ENCODE measurements around the gene SLC18A2.
A peak's percentile ranks its signal among the peaks of the same experiment; 100 is the strongest.
"Not testable (repeated sequence)": the region's sequence is repeated elsewhere in the genome, so short reads cannot be mapped to it uniquely, and the experiment has no call there.

SLC18A2 gene

DNA sequence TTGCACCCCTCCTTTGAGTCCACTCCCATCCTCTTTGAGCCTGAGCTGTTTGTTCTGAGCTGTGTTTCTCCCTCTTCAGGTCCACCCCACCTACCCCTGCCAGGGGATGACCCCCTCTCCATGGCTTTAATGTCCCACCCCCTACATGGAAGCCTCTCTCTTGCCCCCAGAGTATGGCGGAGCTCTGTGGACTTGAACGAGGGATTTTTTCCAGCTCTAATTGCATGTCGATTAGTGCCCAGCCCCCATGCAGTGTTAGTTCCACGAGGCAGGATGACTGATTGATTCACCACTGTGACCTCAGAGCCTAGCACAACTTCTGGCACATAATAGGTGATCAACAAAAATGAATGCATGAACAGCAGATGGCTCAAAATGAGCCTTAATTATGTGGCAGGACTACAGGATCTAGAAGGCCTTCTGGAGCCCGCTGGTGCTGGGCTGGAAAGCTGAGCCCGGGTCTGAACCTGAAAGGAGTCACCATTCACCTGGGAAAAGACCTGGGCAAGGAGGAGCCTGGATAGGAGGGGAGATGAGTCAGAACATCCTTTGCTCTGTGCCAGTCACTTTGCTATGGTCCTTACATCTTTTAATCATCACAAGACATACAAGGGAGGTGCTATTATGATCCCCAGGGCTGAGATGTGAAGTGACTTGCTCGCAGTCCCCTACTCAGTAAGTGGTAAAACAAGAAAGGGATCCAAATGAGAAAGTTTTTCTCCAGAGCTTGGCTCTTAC, 17.1 kb upstream of the SLC18A2 start:
- no peak overlapping the region for H3K4me3 Mint-ChIP-seq
- no peaks in the 10 kb centered on the region for H3K4me1 Mint-ChIP-seq
- no peaks in the 10 kb centered on the region for H3K9me3 Mint-ChIP-seq
- no peak overlapping the region for H3K27ac Mint-ChIP-seq
- peaks cover 7% of the 10 kb centered on the region for H3K27me3 Mint-ChIP-seq
- H3K36me3 Mint-ChIP-seq: no peaks in the 10 kb centered on the region

DNA sequence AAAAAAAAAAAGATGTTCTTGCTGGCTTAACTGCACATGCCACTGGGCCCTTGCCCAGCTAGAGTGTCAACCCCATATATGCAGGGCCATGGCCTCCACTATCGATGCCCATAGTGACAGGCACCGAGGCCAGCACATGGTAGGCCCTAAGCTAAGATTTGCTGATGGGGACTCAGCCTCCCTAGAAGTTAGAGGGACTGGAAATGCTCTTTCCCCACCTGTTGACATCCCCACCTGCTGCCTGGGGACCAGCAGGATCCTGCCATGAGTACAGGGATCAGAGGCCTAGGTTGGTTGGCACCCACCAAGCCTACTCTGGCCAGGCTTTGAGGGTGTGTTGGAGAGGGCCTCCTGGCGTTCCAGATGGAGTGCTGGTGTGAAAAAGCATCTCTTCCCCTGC, 16.0 kb upstream of the SLC18A2 start:
- Mint-ChIP-seq H3K36me3 (no peaks in the 10 kb centered on the region), H3K4me1 (no peaks in the 10 kb centered on the region), H3K27ac (no peak overlapping the region)

DNA sequence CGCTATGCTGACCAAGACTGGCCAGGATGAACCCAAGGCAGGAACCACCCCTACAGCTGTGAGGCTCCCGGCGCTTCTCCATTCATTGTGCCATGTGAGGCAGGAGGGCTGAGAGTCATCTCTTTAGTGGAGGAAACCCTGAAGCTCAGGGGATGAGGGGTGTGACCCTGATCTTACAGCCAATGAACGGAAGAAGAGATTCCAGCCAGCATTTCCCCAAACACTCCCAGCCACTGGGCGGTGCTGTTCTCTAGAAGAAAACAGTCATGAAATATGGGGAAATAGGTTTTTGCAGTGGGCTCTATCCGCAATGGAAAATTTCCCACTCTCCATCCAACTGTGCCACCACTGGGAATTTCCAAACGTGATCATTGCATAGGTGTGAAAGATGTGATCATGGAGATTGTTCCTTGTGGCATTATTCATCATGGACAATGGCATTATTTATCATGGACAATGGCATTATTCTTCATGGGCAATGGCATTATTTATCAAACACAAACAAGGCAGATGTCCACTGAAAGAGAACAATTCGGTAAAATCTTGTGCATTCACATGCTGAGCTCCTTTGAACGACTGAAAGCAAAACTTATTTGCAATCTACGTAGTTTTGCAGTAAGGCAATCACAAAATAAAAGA, 14.0 kb upstream of the SLC18A2 start:
- no peak overlapping the region for H3K4me3 Mint-ChIP-seq
- peaks cover 28% of the 10 kb centered on the region for H3K27me3 Mint-ChIP-seq
- no peaks in the 10 kb centered on the region for H3K9me3 Mint-ChIP-seq
- no peak overlapping the region for H3K27ac Mint-ChIP-seq
- no peaks in the 10 kb centered on the region for H3K36me3 Mint-ChIP-seq
- no peaks in the 10 kb centered on the region for H3K4me1 Mint-ChIP-seq

More for the DNA sequence above, 16.0 kb upstream of the SLC18A2 start:
- H3K9me3 Mint-ChIP-seq: no peaks in the 10 kb centered on the region
- no peak overlapping the region for H3K4me3 Mint-ChIP-seq
- H3K27me3 Mint-ChIP-seq: peaks cover 14% of the 10 kb centered on the region

DNA sequence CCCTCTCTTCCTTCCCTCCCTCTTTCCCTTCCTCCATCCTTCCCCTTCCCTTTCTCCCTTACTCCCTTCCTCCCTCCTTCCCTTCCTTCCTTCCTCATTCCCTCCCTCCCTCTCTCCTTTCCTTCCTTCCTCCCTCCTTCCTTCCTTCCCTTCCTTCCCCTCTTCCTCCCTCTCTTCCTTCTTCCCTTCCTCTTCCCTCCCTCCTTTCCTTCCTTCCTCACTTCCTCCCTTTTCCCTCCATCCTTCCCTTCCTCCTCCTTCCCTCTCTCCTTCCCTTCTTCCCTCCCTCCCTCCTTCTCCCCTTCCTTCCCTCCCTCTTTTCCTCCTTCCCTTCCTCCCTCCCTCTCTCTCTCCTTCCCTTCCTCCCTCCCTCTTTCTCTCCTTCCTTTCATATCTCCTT, 12.7 kb upstream of the SLC18A2 start:
- H3K36me3 Mint-ChIP-seq: no peaks in the 10 kb centered on the region
- no peak overlapping the region for H3K4me3 Mint-ChIP-seq
- H3K4me1 Mint-ChIP-seq: no peaks in the 10 kb centered on the region
- H3K9me3 Mint-ChIP-seq: no peaks in the 10 kb centered on the region
- peaks cover 33% of the 10 kb centered on the region for H3K27me3 Mint-ChIP-seq
- H3K27ac Mint-ChIP-seq: no peak overlapping the region

DNA sequence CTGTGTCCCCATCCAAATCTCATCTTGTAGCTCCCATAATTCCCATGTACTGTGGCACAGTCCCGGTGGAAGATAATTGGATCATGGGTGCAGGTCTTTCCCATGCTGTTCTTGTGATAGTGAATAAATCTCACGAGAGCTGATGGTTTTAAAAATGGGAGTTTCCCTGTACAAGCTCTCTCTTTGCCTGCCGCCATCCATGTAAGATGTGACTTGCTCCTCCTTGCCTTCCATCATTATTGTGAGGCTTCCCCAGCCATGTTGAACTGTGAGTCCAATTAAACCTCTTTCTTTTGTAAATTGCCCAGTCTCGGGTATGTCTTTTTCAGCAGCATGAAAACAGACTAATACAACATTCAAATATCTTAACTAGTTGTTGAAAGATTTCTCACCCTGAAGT, 10.8 kb upstream of the SLC18A2 start:
- H3K36me3 Mint-ChIP-seq, H3K9me3 Mint-ChIP-seq, H3K27ac Mint-ChIP-seq, H3K4me1 Mint-ChIP-seq, H3K4me3 Mint-ChIP-seq: not testable (repeated sequence)
- H3K27me3 Mint-ChIP-seq: peaks cover 35% of the 10 kb centered on the region

DNA sequence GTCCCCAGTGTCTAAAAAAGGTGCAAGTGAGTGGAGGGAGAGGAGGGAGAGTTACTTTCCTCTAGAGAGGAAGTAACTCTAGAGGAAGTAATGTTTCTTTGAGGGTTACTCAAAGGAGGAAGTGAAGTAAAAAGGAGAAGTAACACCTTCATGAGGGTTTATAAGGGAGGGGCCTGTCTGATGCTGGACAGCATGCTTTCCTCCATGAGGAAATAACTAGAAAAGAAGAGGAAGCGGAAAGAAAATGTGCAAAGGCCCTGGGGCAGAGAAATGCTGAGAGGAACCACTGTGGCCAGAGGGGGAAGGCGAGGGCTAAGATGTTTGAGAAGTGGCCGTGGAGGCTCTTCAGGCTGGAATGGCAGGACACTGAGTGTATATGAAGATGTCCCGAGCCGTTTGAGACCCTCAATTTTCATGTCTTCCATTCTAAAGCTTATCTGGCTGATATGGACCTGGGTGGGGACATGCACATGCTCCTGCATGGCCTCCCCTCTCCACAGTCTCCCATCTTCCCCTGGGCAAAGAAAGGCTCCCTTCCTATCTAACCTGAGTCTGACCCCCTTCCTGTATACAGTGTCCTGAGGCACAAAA, 3.4 kb upstream of the SLC18A2 start:
- H3K4me3 Mint-ChIP-seq: no peak overlapping the region
- H3K4me1 Mint-ChIP-seq: peaks cover 6% of the 10 kb centered on the region
- H3K27ac Mint-ChIP-seq: no peak overlapping the region
- no peaks in the 10 kb centered on the region for H3K9me3 Mint-ChIP-seq
- H3K36me3 Mint-ChIP-seq: no peaks in the 10 kb centered on the region
- H3K27me3 Mint-ChIP-seq: peaks cover 19% of the 10 kb centered on the region

DNA sequence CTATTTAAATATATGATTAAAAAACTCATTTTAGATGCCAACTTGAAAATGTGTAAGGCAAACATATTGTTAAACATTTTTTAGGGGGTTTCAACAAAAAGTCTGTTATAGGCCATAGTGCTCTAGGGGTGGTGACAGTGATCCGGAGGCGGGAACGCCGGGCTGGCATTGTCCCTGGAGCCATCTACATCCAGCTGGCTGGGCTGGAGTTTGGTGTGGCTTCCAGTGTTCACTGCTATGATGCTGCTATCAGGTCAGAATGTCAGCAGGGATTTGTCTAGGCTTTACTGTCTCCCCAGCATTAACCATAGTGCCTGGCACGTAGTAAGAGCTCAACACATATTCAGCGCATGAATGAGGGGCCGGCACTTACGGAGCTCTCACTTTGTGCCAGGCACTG, 1.9 kb upstream of the SLC18A2 start:
- Mint-ChIP-seq H3K4me1 (peaks cover 7% of the 10 kb centered on the region), H3K9me3 (no peaks in the 10 kb centered on the region), H3K27ac (no peak overlapping the region), H3K36me3 (no peaks in the 10 kb centered on the region), H3K4me3 (no peak overlapping the region), H3K27me3 (peaks cover 24% of the 10 kb centered on the region)

DNA sequence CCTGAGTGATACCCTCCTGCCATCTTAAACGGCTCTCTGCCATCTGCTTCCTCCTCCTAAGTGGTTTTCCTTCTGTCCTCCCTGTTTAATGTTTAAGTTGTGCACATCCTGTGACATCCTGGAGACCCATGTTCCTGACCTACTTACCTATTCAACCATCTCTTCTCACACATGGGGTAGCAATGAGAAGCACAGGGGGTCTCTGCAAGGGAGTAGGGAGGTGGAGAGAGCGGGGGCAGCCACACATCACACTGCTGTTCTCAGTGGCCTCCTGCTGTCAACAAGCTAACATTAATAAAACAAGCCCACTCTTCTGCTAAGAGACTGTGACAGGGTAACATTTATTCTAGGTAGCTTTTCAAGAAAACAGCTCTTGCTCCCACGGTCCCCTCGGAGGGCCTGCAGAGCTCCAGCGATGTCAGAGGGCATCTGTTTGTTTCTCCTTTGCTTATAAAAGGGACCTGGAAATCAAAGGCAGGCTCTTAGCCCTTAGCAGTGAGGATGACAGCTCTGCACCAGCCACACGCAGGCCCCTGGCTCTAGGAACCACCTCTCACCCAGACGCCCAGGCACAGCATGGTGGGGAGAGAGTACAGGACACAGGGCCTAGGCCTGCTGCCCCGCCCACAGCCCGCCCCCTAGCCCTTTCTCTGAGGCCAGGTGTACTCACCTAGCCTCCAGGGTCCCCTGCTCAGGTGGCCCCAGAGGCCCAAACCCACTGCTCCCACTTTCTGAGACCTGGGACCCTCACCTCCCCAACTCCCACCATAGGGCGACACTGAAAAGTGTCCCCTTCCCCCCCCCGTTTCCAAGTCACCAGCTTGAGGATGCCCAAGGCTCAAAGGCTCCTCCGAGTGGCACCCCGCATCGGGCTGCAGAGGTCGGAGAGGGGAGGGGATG, 943 bp upstream of the SLC18A2 start:
- Mint-ChIP-seq H3K4me3 (no peak overlapping the region), H3K9me3 (no peaks in the 10 kb centered on the region), H3K27ac (no peak overlapping the region), H3K27me3 (peaks cover 23% of the 10 kb centered on the region), H3K36me3 (no peaks in the 10 kb centered on the region), H3K4me1 (peaks cover 7% of the 10 kb centered on the region)

DNA sequence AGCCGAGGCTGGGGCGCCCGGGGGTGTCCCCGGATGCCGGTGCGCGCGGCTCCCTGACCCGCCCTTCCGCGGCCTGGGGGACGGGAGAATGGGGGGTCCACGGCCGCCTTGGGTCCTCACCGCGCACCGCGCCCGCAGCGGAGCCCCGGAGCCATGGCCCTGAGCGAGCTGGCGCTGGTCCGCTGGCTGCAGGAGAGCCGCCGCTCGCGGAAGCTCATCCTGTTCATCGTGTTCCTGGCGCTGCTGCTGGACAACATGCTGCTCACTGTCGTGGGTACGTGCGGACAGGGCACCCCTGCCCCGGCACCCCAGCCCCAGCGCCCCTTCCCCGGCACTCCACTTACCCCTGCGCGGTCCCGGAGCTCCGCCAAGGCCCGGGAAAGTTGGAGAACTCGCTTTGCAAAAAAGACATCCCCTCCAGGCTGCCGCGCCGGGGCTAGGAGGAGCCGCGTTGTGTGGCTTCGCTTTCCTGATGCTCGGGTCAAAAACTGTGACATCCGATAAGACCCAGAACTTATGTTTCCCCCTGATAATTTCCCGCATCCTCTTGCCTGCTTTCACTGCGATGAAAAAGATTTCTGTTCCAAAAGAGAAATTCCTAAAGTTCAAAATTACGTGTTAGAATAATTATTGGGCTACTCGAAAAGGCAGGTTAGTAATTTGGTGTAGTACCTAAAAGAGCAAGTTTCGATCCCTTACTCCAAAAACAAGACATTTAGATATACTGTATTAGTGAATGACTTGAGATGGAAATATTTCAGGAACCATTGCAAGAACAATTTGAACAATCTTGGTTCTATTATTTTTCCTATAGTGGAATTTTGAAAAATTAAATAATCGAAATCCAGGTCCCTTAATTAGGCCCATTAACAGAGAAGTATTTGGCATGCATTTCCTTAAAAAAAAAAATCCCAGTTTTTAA, 888 bp downstream of the SLC18A2 start:
- H3K4me3 Mint-ChIP-seq: peak overlapping the region; percentile 54
- no peak overlapping the region for H3K27ac Mint-ChIP-seq

DNA sequence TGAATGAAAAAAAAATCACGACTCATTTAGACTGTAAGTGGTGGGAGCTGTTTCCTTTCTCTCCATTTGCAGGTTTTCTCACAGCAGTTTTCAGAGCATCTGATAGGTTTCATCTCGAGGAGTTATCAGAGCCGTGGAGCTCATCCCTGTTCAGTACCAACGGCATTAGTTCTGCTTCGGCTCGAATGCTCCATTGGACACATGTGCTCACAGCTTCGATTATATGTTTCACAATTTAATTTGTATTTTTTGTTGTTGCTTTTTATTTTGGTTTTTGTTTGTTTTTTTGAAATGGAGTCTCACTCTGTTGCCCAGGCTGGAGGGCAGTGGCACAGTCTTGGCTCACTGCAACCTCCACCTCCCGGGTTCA, 1.5 kb downstream of the SLC18A2 start:
- Mint-ChIP-seq H3K36me3 (no peaks in the 10 kb centered on the region), H3K27ac (no peak overlapping the region), H3K4me1 (peaks cover 12% of the 10 kb centered on the region), H3K27me3 (peaks cover 24% of the 10 kb centered on the region), H3K9me3 (no peaks in the 10 kb centered on the region), H3K4me3 (no peak overlapping the region)

More for the DNA sequence above, 888 bp downstream of the SLC18A2 start:
- Mint-ChIP-seq H3K9me3 (no peaks in the 10 kb centered on the region), H3K27me3 (peaks cover 23% of the 10 kb centered on the region), H3K36me3 (no peaks in the 10 kb centered on the region), H3K4me1 (peaks cover 7% of the 10 kb centered on the region)

DNA sequence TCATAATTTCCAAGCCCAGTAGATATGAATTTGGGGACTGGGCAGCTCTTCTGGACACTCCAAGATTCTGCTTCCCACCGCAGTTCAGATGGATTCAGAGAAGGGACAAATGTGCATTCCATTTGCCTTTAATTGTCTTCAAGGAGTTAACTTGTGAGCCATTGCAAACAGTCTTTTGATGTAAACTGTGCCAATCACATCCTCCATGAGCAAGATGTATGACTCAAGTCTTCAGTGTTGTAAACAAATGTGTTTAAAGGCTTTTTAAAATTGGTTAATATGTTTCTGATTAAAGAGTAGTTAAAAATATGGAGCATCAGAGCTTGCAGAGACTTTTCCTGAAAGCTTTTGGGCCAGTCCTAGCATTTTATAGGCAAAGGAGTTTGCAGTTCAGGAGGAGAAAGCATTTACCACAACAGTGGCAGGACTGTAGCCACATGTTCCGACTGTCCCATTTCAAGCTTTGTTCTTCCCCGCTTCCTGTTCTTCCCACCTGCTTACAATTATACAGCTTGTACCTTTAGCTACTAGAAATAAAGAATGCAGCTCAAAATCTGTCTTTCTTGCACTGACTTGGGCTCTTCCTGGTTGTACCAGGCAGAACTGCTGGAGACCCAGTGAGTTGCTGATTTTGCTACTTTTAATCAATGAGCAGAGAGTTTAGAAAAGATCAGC, 6.2 kb downstream of the SLC18A2 start:
- no peaks in the 10 kb centered on the region for H3K36me3 Mint-ChIP-seq
- no peak overlapping the region for H3K4me3 Mint-ChIP-seq
- H3K27me3 Mint-ChIP-seq: peaks cover 21% of the 10 kb centered on the region
- H3K4me1 Mint-ChIP-seq: peaks cover 9% of the 10 kb centered on the region
- no peak overlapping the region for H3K27ac Mint-ChIP-seq
- no peaks in the 10 kb centered on the region for H3K9me3 Mint-ChIP-seq

DNA sequence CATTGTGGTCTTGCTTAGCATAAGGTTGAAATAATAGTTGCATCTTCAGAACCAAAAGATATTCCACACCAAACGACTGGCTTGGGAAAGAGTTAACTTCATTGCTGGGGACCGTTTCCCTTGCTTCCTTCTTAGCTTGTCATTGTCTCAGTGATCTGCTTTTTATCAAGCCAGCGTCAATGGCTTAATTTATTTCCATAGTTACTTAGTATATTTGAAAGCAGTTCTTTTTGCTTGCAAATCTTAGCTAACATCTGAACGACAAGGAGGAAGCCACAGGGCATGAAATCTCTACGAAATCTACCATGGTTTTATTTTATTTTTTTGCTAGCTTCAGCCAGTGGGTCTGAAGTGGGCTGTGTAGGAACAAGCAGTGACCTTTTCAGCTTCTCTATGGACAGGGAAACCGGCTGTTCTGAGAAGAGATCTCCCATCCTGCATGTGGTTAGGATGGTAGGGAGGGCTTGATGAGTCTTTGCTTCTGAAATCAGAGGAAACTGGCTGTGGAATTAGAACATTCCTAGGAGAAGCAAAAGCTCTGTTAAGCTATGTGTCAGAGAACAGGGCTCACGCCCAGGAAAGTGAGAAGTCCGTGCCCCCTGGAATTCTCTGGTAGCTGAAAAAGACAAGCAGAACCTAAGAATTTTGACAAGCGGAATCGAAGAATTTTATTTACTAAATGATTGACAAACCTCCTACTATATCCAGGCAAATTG, 8.0 kb downstream of the SLC18A2 start:
- Mint-ChIP-seq H3K27me3 (peaks cover 13% of the 10 kb centered on the region), H3K9me3 (no peaks in the 10 kb centered on the region), H3K36me3 (no peaks in the 10 kb centered on the region), H3K4me3 (no peak overlapping the region), H3K27ac (no peak overlapping the region), H3K4me1 (peaks cover 5% of the 10 kb centered on the region)

DNA sequence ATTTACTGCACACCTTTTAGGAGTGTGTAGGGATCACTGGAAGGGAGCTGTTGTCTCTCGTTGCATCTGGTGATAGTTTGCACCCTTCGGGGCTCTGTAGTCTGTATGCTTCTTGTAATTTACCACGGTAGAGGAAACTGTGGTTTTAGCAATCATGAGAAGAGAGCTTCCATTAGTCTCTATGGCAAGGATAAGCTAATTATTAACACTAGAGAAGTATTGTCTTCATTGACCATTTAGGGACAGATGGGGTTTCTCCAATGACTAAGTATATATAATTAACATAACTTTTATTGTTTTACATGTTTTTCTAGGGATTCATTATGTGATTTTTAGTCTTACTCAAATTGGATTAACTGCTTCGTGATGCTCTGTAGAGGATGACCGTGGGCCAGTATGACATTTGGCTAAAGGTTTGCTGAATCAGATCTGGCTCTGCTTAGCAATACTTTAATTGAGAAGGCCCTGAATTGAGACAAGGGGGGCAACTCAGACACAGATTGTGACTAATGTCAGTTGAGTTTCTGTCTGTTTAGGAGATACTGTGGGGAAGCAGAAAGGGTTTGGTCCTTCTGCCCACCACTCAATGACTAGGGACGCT, 8.7 kb downstream of the SLC18A2 start:
- Mint-ChIP-seq H3K36me3 (no peaks in the 10 kb centered on the region), H3K4me1 (peaks cover 5% of the 10 kb centered on the region), H3K4me3 (no peak overlapping the region), H3K9me3 (no peaks in the 10 kb centered on the region), H3K27me3 (peaks cover 11% of the 10 kb centered on the region), H3K27ac (no peak overlapping the region)

DNA sequence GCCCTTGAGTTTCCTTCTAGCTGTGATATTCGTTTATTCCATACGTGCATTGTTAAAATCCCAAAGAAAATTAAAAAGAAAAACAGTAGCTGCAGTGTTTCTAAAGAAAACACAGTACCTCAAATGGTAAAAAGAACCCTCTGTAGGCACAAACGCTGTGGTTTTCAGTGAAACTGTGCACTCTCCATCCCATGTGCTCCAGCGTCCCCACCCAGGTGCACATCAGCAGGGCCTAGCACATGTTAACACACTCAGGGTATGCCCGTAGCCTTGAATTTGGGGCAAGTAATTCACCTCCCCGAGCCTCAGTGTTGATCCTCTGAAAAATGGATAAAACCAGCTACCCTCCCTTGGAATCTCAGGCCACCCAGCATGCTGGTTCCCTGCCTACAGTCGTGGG, 9.5 kb downstream of the SLC18A2 start:
- Mint-ChIP-seq H3K4me1 (peaks cover 5% of the 10 kb centered on the region), H3K27ac (no peak overlapping the region), H3K9me3 (no peaks in the 10 kb centered on the region), H3K27me3 (peaks cover 9% of the 10 kb centered on the region), H3K36me3 (no peaks in the 10 kb centered on the region), H3K4me3 (no peak overlapping the region)
